B cell (primary cell): ENCODE data around the gene HOXD8. TPM values are rescaled to one million over a fixed set of nuclear protein-coding genes. Genes with fewer than 3 reads are reported as not detected.

Source experiments
- ATAC-seq: fragments of 200-7000 bp; cut with Tn5 transposase; one replicate; pipeline ENCODE4 v1.10.0; 2021; ENCODE audit warnings: low read depth, mild to moderate bottlenecking, moderate number of reproducible peaks, moderate library complexity
- CTCF ChIA-PET: fragments of 350-600 bp; sonication (Branson Sonifier 250); formaldehyde crosslinking; loops from one replicate; lab custom pipeline; 2021; ENCODE audit warnings: antibody characterized with exemption, inconsistent platforms; lab: Charles Lee
- POLR2A ChIA-PET: fragments of 350-600 bp; sonication (Branson Sonifier 250); formaldehyde crosslinking; loops from one replicate; lab custom pipeline; 2021; ENCODE audit warnings: antibody characterized with exemption; lab: Charles Lee
- DNase-seq: peaks from one replicate; pipeline ENCODE4 v3.0.0; 2013
- H2AFZ ChIP-seq: 2 replicates; pipeline ENCODE4 v1.6.1; 2012; ENCODE audit warnings: mild to moderate bottlenecking, low read depth, low read length; ENCODE audit not compliant: insufficient read depth, poor library complexity, severe bottlenecking
- H3K27ac ChIP-seq, 2 donors: 1 replicate in 1 of 2; 2 replicates in 1 of 2; pipeline ENCODE4 v1.5.1; 2012 to 2013; ENCODE audit warnings: low read length in 2 of 2, mild to moderate bottlenecking in 2 of 2, moderate library complexity in 1 of 2
- H3K27me3 ChIP-seq, 4 experiments: fragments of 200-600 bp in 1 of 4; sonication (generic) in 1 of 4; replicated peaks in 1 of 4; 1 replicate in 2 of 4; 2 replicates in 2 of 4; pipeline versions ENCODE4 v1.6.1 to v1.7.0; 2013 to 2016; ENCODE audit warnings: low read length in 3 of 4, mild to moderate bottlenecking in 2 of 4, mixed read lengths in 1 of 4, moderate library complexity in 1 of 4; ENCODE audit not compliant: insufficient read depth in 4 of 4, control insufficient read depth in 3 of 4; ENCODE audit errors: control extremely low read depth in 1 of 4
- H3K36me3 ChIP-seq, 2 experiments: replicated peaks in 1 of 2; 1 replicate in 1 of 2; 2 replicates in 1 of 2; pipeline versions ENCODE4 v1.6.1 to v1.7.1; 2013; ENCODE audit warnings: low read length in 1 of 2; ENCODE audit not compliant: insufficient read depth in 2 of 2, control insufficient read depth in 1 of 2; ENCODE audit errors: control extremely low read depth in 1 of 2, extremely low read depth in 1 of 2
- H3K4me1 ChIP-seq, 2 donors: fragments of 200-600 bp in 1 of 2; sonication (generic) in 1 of 2; 1 replicate in 1 of 2; 2 replicates in 1 of 2; pipeline versions ENCODE4 v1.5.1 to v1.6.1; 2013 to 2017; ENCODE audit warnings: low read length in 2 of 2; ENCODE audit not compliant: control insufficient read depth in 2 of 2, insufficient read depth in 2 of 2
- H3K4me2 ChIP-seq: replicated peaks from 2 replicates; pipeline ENCODE3; 2012; ENCODE audit warnings: mild to moderate bottlenecking, low read depth, low read length; ENCODE audit not compliant: poor library complexity, severe bottlenecking
- H3K4me3 ChIP-seq, 5 experiments: fragments of 200-600 bp in 1 of 5; sonication (generic) in 1 of 5; 1 replicate in 3 of 5; 2 replicates in 2 of 5; pipeline versions ENCODE4 v1.5.1 to v1.7.0; 2011 to 2016; ENCODE audit warnings: low read length in 4 of 5, mild to moderate bottlenecking in 4 of 5, low read depth in 2 of 5, control low read depth in 1 of 5, moderate library complexity in 1 of 5; ENCODE audit not compliant: insufficient read depth in 1 of 5; ENCODE audit errors: control extremely low read depth in 1 of 5, extremely low read depth in 1 of 5
- H3K79me2 ChIP-seq: fragments of 200-600 bp; sonication (generic); one replicate; pipeline ENCODE4 v1.6.0; 2016; ENCODE audit warnings: low read length; ENCODE audit not compliant: control insufficient read depth, insufficient read depth
- H3K9ac ChIP-seq: fragments of 200-600 bp; sonication (generic); 2 replicates; pipeline ENCODE4 v1.6.1; 2017; ENCODE audit warnings: mild to moderate bottlenecking, low read length, moderate library complexity
- H3K9me3 ChIP-seq, 3 donors: one replicate each; pipeline versions ENCODE4 v1.6.1 to v1.7.1; 2013; ENCODE audit warnings: low read length in 2 of 3; ENCODE audit not compliant: control insufficient read depth in 2 of 3, insufficient read depth in 1 of 3; ENCODE audit errors: control extremely low read depth in 1 of 3
- H4K20me1 ChIP-seq: 2 replicates; pipeline ENCODE4 v1.6.0; 2012; ENCODE audit warnings: mild to moderate bottlenecking, low read length; ENCODE audit not compliant: insufficient read depth, control insufficient read depth, poor library complexity, severe bottlenecking
- H3K27ac Mint-ChIP-seq: one replicate; pipeline ENCODE4 v1.8.0; 2021; ENCODE audit warnings: mixed read lengths
- H3K27me3 Mint-ChIP-seq: one replicate; pipeline ENCODE4 v1.8.0; 2021; ENCODE audit warnings: mixed read lengths
- H3K4me1 Mint-ChIP-seq: one replicate; pipeline ENCODE4 v1.8.0; 2021; ENCODE audit warnings: mixed read lengths
- H3K4me3 Mint-ChIP-seq: one replicate; pipeline ENCODE4 v1.8.0; 2021; ENCODE audit warnings: mixed read lengths
- H3K9me3 Mint-ChIP-seq: one replicate; pipeline ENCODE4 v1.8.0; 2022; ENCODE audit warnings: mixed read lengths; ENCODE audit not compliant: insufficient read depth
- EZH2 ChIP-seq: IDR thresholded peaks from 2 replicates; pipeline ENCODE4 v1.6.1; 2012; ENCODE audit warnings: borderline replicate concordance, low read depth, mild to moderate bottlenecking, moderate library complexity, low read length; ENCODE audit not compliant: insufficient read depth, poor library complexity, severe bottlenecking
- WGBS: methylation state at CpG from one replicate; pipeline ENCODE4 v1.1.5; 2013; ENCODE audit warnings: missing lambda C conversion rate; ENCODE audit not compliant: insufficient coverage; 5-methylcytosine and 5-hydroxymethylcytosine counted together
- intact Hi-C: fragments of 100-400 bp; cut with micrococcal nuclease; formaldehyde crosslinking; loops from one replicate; pipeline ENCODE4 v1.10.0; 2022
- polyA plus RNA-seq: library from polyadenylated mRNA; depleted of rRNA; stranded (reverse); fragments of >200 nt; gene quantifications from 2 replicates; pipeline ENCODE4 v1.2.3, GENCODE V29; 2012
- total RNA-seq, 2 donors: library from RNA; stranded (reverse); fragments of 120-200 nt in 1 of 2; gene quantifications; 1 replicate in 1 of 2; 2 replicates in 1 of 2; pipeline versions ENCODE4 v1.2.3 to v1.2.4, GENCODE V29; 2013 to 2022
- TF ChIP-seq, protein P1 (sequence below): fragments of 200-600 bp; IDR thresholded peaks from one replicate; pipeline ENCODE4 v1.8.0; 2022; ENCODE audit warnings: antibody characterized with exemption, mild to moderate bottlenecking

Gene HOXD8
- total and polyA plus RNA-seq, 2 donors (not counting 1 experiment from before 2014, with no cell fraction given), result not detected

DNA sequence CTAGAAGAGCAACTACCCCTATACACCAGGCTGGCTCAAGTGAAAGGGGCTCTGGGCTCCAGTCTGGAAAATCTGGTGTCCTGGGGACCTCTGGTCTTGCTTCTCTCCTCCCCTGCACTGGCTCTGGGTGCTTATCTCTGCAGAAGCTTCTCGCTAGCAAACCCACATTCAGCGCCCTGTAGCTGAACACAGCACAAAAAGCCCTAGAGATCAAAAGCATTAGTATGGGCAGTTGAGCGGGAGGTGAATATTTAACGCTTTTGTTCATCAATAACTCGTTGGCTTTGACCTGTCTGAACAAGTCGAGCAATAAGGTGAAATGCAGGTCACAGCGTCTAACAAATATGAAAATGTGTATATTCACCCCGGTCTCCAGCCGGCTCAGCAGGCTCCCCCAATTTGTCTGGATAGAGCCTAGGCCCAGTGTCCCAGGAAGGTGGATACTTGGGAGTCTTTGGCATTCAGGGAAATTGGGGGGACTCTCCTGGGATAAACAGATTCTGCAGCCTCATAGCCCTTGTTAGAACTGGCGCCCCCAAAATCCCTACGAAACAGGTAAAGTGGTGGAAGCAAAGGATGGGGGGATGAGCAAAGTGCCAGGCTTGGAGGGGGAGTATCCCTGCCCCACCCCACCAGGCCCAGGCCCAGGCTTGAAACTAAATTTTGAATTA lies 19.4 kb downstream of the HOXD8 start:
- ChIA-PET CTCF (no interaction called here), POLR2A (no interaction called here)
- H3K4me1 ChIP-seq, result peaks cover 0 to 4% of the 10 kb centered on the region in 2 donors
- H3K27me3 ChIP-seq, result peaks cover 0 to 88% (median 51%) of the 10 kb centered on the region in 4 experiments
- WGBS, result 46% methylated on average over 4 of the region's 11 CpGs
- intact Hi-C loops, result no loop called here
- TF ChIP-seq, protein P1, sequence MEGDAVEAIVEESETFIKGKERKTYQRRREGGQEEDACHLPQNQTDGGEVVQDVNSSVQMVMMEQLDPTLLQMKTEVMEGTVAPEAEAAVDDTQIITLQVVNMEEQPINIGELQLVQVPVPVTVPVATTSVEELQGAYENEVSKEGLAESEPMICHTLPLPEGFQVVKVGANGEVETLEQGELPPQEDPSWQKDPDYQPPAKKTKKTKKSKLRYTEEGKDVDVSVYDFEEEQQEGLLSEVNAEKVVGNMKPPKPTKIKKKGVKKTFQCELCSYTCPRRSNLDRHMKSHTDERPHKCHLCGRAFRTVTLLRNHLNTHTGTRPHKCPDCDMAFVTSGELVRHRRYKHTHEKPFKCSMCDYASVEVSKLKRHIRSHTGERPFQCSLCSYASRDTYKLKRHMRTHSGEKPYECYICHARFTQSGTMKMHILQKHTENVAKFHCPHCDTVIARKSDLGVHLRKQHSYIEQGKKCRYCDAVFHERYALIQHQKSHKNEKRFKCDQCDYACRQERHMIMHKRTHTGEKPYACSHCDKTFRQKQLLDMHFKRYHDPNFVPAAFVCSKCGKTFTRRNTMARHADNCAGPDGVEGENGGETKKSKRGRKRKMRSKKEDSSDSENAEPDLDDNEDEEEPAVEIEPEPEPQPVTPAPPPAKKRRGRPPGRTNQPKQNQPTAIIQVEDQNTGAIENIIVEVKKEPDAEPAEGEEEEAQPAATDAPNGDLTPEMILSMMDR, result no peak
- no peak for TF ChIP-seq EZH2
- peaks cover 0 to 25% (median 0%) of the 10 kb centered on the region in 3 donors for H3K9me3 ChIP-seq
- no peaks in the 10 kb centered on the region for H3K79me2 ChIP-seq
- Mint-ChIP-seq H3K4me3 (no peak overlapping the region), H3K4me1 (no peaks in the 10 kb centered on the region), H3K27me3 (peaks cover 76% of the 10 kb centered on the region), H3K27ac (no peak overlapping the region), H3K9me3 (no peaks in the 10 kb centered on the region)
- ATAC-seq, result no peak
- no peak overlapping the region for H3K27ac ChIP-seq
- H3K4me2 ChIP-seq, result no peak overlapping the region
- no peak overlapping the region for H2AFZ ChIP-seq
- DNase-seq, result no peak
- no peaks in the 10 kb centered on the region for H4K20me1 ChIP-seq
- H3K9ac ChIP-seq, result no peak overlapping the region
- no peaks in the 10 kb centered on the region for H3K36me3 ChIP-seq
- no peak overlapping the region for H3K4me3 ChIP-seq

DNA sequence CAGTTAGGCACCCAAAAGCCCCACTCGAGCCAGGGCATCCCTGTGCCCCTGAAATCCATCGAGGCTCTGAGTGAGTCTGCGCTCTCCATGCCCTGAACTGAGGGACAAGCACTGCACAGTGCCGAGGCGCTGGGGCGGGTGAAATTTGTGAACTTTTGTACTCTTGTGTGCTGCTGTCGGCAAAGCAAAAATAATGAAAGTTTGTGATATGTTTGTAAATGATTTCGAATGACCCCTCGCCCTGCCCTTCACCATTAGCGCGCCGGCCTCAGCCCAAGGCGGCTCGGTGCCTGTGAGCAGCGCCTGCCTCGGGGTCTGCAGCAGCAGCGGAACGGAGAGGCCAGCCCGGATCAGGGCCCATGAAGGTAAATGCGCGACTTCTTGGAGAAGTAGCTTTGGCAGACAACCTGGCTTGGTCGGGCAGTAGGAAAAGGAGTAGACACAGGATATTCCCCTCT lies 20.0 kb downstream of the HOXD8 start:
- peaks cover 78% of the 10 kb centered on the region for H3K27me3 Mint-ChIP-seq
- H3K27ac ChIP-seq, result no peak overlapping the region
- no peak overlapping the region for H3K4me3 Mint-ChIP-seq
- peaks cover 0 to 25% (median 0%) of the 10 kb centered on the region in 3 donors for H3K9me3 ChIP-seq
- H3K9ac ChIP-seq, result no peak overlapping the region
- ChIA-PET POLR2A (no interaction called here), CTCF (no interaction called here)
- H3K27ac Mint-ChIP-seq, result no peak overlapping the region
- TF ChIP-seq EZH2, result no peak
- TF ChIP-seq, protein P1, result no peak
- H3K27me3 ChIP-seq, result peaks cover 0 to 88% (median 54%) of the 10 kb centered on the region in 4 experiments
- no peak for DNase-seq
- H3K79me2 ChIP-seq, result no peaks in the 10 kb centered on the region
- H2AFZ ChIP-seq, result no peak overlapping the region
- H3K4me1 Mint-ChIP-seq, result no peaks in the 10 kb centered on the region
- no peak overlapping the region for H3K4me3 ChIP-seq
- intact Hi-C loops, result no loop called here
- H4K20me1 ChIP-seq, result no peaks in the 10 kb centered on the region
- no peaks in the 10 kb centered on the region for H3K36me3 ChIP-seq
- peaks cover 0 to 4% of the 10 kb centered on the region in 2 donors for H3K4me1 ChIP-seq
- ATAC-seq, result no peak
- no peak overlapping the region for H3K4me2 ChIP-seq
- H3K9me3 Mint-ChIP-seq, result no peaks in the 10 kb centered on the region
- WGBS, result 21% methylated on average over 17 of the region's 22 CpGs
